ENCODE data around the gene RPE65. TPM values are rescaled to one million over a fixed set of nuclear protein-coding genes. Genes with fewer than 3 reads are reported as not detected.

Gene RPE65
- total and polyA plus RNA-seq, 2 donors (not counting 3 experiments of a cell fraction or from before 2014, with no cell fraction given): not detected

GRCh38 chr1:68429233-68429808 is 20.4 kb downstream of the RPE65 start:
- Histone ChIP-seq H3K9me1 (replicated peaks; ENCODE audit: control insufficient read depth, extremely low read depth, insufficient read depth, low read length) (no peaks in the 10 kb centered on the region), H3K9me3 (replicated peaks; ENCODE audit: control insufficient read depth, insufficient read depth, low read length) (no peaks in the 10 kb centered on the region), H4K20me1 (replicated peaks; ENCODE audit: control insufficient read depth, extremely low read depth, insufficient read depth, low read length) (no peaks in the 10 kb centered on the region), H3K27me3 (ENCODE audit: control insufficient read depth in 2 of 2, insufficient read depth in 2 of 2, low read length in 2 of 2) (peaks cover 0 to 6% of the 10 kb centered on the region in 2 experiments), H3K4me3 (replicated peaks in 1 of 3; ENCODE audit: insufficient read depth in 1 of 3, low read depth in 1 of 3, low read length in 3 of 3) (no peak overlapping the region), H3K4me1 (ENCODE audit: control insufficient read depth, extremely low read depth, insufficient read depth, low read length) (no peaks in the 10 kb centered on the region), H2AFZ (ENCODE audit: low read depth, low read length) (no peak overlapping the region), H3K79me2 (ENCODE audit: control insufficient read depth, insufficient read depth, low read length) (no peaks in the 10 kb centered on the region), H3K27ac (ENCODE audit: insufficient read depth, low read depth, low read length) (no peak overlapping the region), H3K36me3 (ENCODE audit: control insufficient read depth in 2 of 2, extremely low read depth in 1 of 2, insufficient read depth in 2 of 2, low read length in 2 of 2) (no peaks in the 10 kb centered on the region), H3K9ac (replicated peaks; ENCODE audit: extremely low read depth, insufficient read depth, low read length) (no peak overlapping the region), H3K4me2 (ENCODE audit: insufficient read depth, low read length) (no peak overlapping the region)
- CTCF ChIA-PET: interaction anchor here (2.7 kb wide), 1 partner anchor 13 kb away, joined by 13 read pairs; no protein-coding TSS in a partner anchor
- DNase-seq (ENCODE audit: low read depth, low spot score) (no peak), FAIRE-seq (no peak)
- TF ChIP-seq POLR2A (IDR thresholded peaks at IDR 0.05; ENCODE audit: low read depth, low read length): no peak
- no peak for TF ChIP-seq EZH2 (IDR thresholded peaks at IDR 0.05; ENCODE audit: borderline replicate concordance, low read depth, low read length, severe bottlenecking)
- TF ChIP-seq CTCF (IDR thresholded peaks at IDR 0.05; ENCODE audit: extremely low read depth in 1 of 2, insufficient read depth in 1 of 2, low read depth in 1 of 2, low read length in 2 of 2): no peak
- TF ChIP-seq POLR2AphosphoS5 (IDR thresholded peaks at IDR 0.05; ENCODE audit: insufficient read depth, low read depth, low read length): no peak
- TF ChIP-seq GATA2 (IDR thresholded peaks at IDR 0.05; ENCODE audit: insufficient read depth, insufficient read length, low read depth, low read length): no peak
- TF ChIP-seq MYC (IDR thresholded peaks at IDR 0.05; ENCODE audit: low read depth, low read length): no peak
- TF ChIP-seq FOS (IDR thresholded peaks at IDR 0.05; ENCODE audit: borderline replicate concordance, insufficient read depth, low read length): no peak
- no peak for TF ChIP-seq JUN (IDR thresholded peaks at IDR 0.05; ENCODE audit: borderline replicate concordance, insufficient read depth, insufficient read length, low read depth)
- TF ChIP-seq MAX (IDR thresholded peaks at IDR 0.05; ENCODE audit: insufficient read depth, insufficient read length): no peak
- no TSS peak for BruUV-seq (replicated peaks)
- dilution Hi-C loops (cut with MboI; ENCODE audit: extremely low pct_ligation_motif_present, low sequenced_read_pairs): no loop called here
- POLR2A ChIA-PET: no interaction called here
- intact Hi-C loops (cut with micrococcal nuclease): no loop called here
